ENCODE measurements around the gene LIPH.

Gene LIPH

GRCh38 chr3:185521349-185522138 lies 30.8 kb downstream of the LIPH start:
- Histone ChIP-seq H3K9me3 (no peaks in the 10 kb centered on the region), H3K27me3 (peaks cover 32% of the 10 kb centered on the region), H3K4me3 (ENCODE audit: low read depth in 1 of 2, low read length in 1 of 2) (no peak overlapping the region), H3K27ac (no peak overlapping the region), H3K4me1 (ENCODE audit: control insufficient read depth in 1 of 2, insufficient read depth in 1 of 2, low read depth in 1 of 2, low read length in 1 of 2) (no peaks in the 10 kb centered on the region), H3K36me3 (no peaks in the 10 kb centered on the region)
- no peak for TF ChIP-seq CTCF (IDR thresholded peaks at IDR 0.05)

GRCh38 chr3:185519021-185519420 lies 33.4 kb downstream of the LIPH start:
- no peak overlapping the region for H3K27ac ChIP-seq
- no peak for TF ChIP-seq CTCF (IDR thresholded peaks at IDR 0.05)
- H3K36me3 ChIP-seq = no peaks in the 10 kb centered on the region
- H3K27me3 ChIP-seq = peaks cover 35% of the 10 kb centered on the region
- H3K9me3 ChIP-seq = no peaks in the 10 kb centered on the region
- H3K4me3 ChIP-seq (ENCODE audit: low read depth in 1 of 2, low read length in 1 of 2) = no peak overlapping the region
- no peaks in the 10 kb centered on the region for H3K4me1 ChIP-seq (ENCODE audit: control insufficient read depth in 1 of 2, insufficient read depth in 1 of 2, low read depth in 1 of 2, low read length in 1 of 2)

GRCh38 chr3:185517387-185518130 lies 34.8 kb downstream of the LIPH start:
- H3K27me3 ChIP-seq = peaks cover 28% of the 10 kb centered on the region
- no peaks in the 10 kb centered on the region for H3K36me3 ChIP-seq
- no peak overlapping the region for H3K27ac ChIP-seq
- H3K4me3 ChIP-seq (ENCODE audit: low read depth in 1 of 2, low read length in 1 of 2) = no peak overlapping the region
- H3K4me1 ChIP-seq (ENCODE audit: control insufficient read depth in 1 of 2, insufficient read depth in 1 of 2, low read depth in 1 of 2, low read length in 1 of 2) = no peaks in the 10 kb centered on the region
- no peaks in the 10 kb centered on the region for H3K9me3 ChIP-seq
- TF ChIP-seq CTCF (IDR thresholded peaks at IDR 0.05) = no peak

- Histone ChIP-seq H3K4me1 (ENCODE audit: control insufficient read depth in 1 of 2, insufficient read depth in 1 of 2, low read depth in 1 of 2, low read length in 1 of 2) (no peaks in the 10 kb centered on the region), H3K9me3 (no peaks in the 10 kb centered on the region), H3K36me3 (no peaks in the 10 kb centered on the region), H3K4me3 (ENCODE audit: low read depth in 1 of 2, low read length in 1 of 2) (no peak overlapping the region), H3K27me3 (peaks cover 6% of the 10 kb centered on the region), H3K27ac (no peak overlapping the region)
- no peak for TF ChIP-seq CTCF (IDR thresholded peaks at IDR 0.05)
These were observed 40.7 kb downstream of the LIPH start for GRCh38 chr3:185511711-185512110.

GRCh38 chr3:185508335-185508991 lies 43.9 kb downstream of the LIPH start:
- TF ChIP-seq CTCF (IDR thresholded peaks at IDR 0.05) = no peak
- Histone ChIP-seq H3K9me3 (no peaks in the 10 kb centered on the region), H3K36me3 (no peaks in the 10 kb centered on the region), H3K27ac (no peak overlapping the region), H3K27me3 (no peaks in the 10 kb centered on the region), H3K4me1 (ENCODE audit: control insufficient read depth in 1 of 2, insufficient read depth in 1 of 2, low read depth in 1 of 2, low read length in 1 of 2) (no peaks in the 10 kb centered on the region), H3K4me3 (ENCODE audit: low read depth in 1 of 2, low read length in 1 of 2) (no peak overlapping the region)
